SK-N-SH treated with all-trans-retinoic acid at 6 μM for 48 hours (cell line): ENCODE data around the gene SKI.

Source experiments
- ATAC-seq: fragments of 200-7000 bp; cut with Tn5 transposase; 3 replicates; pipeline ENCODE4 v1.9.1; 2020; ENCODE audit warnings: mild to moderate bottlenecking, moderate library complexity
- ARNTL ChIP-seq: fragments of 450-650 bp; formaldehyde crosslinking; IDR thresholded peaks from 2 replicates; pipeline ENCODE4 v1.5.0; 2020; ENCODE audit warnings: low read depth, mild to moderate bottlenecking, moderate library complexity, borderline replicate concordance
- BACH2 ChIP-seq: fragments of 250-450 bp; sonication (Bioruptor Pico); IDR thresholded peaks from 2 replicates; pipeline ENCODE4 v1.9.0; 2021; ENCODE audit warnings: mild to moderate bottlenecking, borderline replicate concordance
- CREB5 ChIP-seq: fragments of 250-450 bp; sonication (Bioruptor Pico); IDR thresholded peaks from 2 replicates; pipeline ENCODE4 v1.5.1; 2020; ENCODE audit warnings: low read depth, mild to moderate bottlenecking, moderate library complexity
- CSDC2 ChIP-seq: fragments of 250-450 bp; sonication (Bioruptor Pico); IDR thresholded peaks from 2 replicates; pipeline ENCODE4 v1.5.0; 2020; ENCODE audit warnings: mild to moderate bottlenecking, moderate library complexity
- CSRNP3 ChIP-seq: fragments of 250-450 bp; sonication (Bioruptor Pico); IDR thresholded peaks from 2 replicates; pipeline ENCODE4 v1.5.1; 2021; ENCODE audit warnings: mild to moderate bottlenecking, moderate library complexity
- ISL1 ChIP-seq: fragments of 250-450 bp; sonication (Bioruptor Pico); IDR thresholded peaks from 2 replicates; pipeline ENCODE4 v2.1.2; 2022; ENCODE audit warnings: mild to moderate bottlenecking, moderate library complexity
- OSR1 ChIP-seq: fragments of 250-450 bp; sonication (Bioruptor Pico); IDR thresholded peaks from 2 replicates; pipeline ENCODE4 v1.8.0; 2022; ENCODE audit warnings: moderate library complexity, mild to moderate bottlenecking, inconsistent platforms
- PATZ1 ChIP-seq: fragments of 250-450 bp; sonication (Bioruptor Pico); IDR thresholded peaks from 2 replicates; pipeline ENCODE4 v1.8.0; 2020; ENCODE audit warnings: mild to moderate bottlenecking, moderate library complexity, borderline replicate concordance
- POU6F1 ChIP-seq: fragments of 250-450 bp; sonication (Bioruptor Pico); IDR thresholded peaks from 2 replicates; pipeline ENCODE4 v1.8.0; 2021; ENCODE audit warnings: low read depth, mild to moderate bottlenecking, moderate library complexity, borderline replicate concordance
- PPARA ChIP-seq: fragments of 250-450 bp; sonication (Bioruptor Pico); IDR thresholded peaks from 2 replicates; pipeline ENCODE4 v1.5.0; 2020; ENCODE audit warnings: mild to moderate bottlenecking, borderline replicate concordance
- RARB ChIP-seq: fragments of 250-450 bp; sonication (Bioruptor Pico); IDR thresholded peaks from 2 replicates; pipeline ENCODE4 v1.8.0; 2021; ENCODE audit warnings: mild to moderate bottlenecking, moderate library complexity
- SNAI2 ChIP-seq: fragments of 250-450 bp; sonication (Bioruptor Pico); IDR thresholded peaks from 2 replicates; pipeline ENCODE4 v1.5.0; 2020; ENCODE audit warnings: mild to moderate bottlenecking, moderate library complexity
- TCF4 ChIP-seq: fragments of 250-450 bp; sonication (Bioruptor Pico); IDR thresholded peaks from 2 replicates; pipeline ENCODE4 v1.8.0; 2021; ENCODE audit warnings: mild to moderate bottlenecking, moderate library complexity, borderline replicate concordance
- TOX ChIP-seq: fragments of 250-450 bp; sonication (Bioruptor Pico); IDR thresholded peaks from 2 replicates; pipeline ENCODE4 v1.8.0; 2021; ENCODE audit warnings: mild to moderate bottlenecking, moderate library complexity, borderline replicate concordance
- ZC3H10 ChIP-seq: fragments of 250-450 bp; sonication (Bioruptor Pico); IDR thresholded peaks from 2 replicates; pipeline ENCODE4 v1.5.1; 2021; ENCODE audit warnings: mild to moderate bottlenecking, moderate library complexity
- ZFP3 ChIP-seq: fragments of 250-450 bp; sonication (Bioruptor Pico); IDR thresholded peaks from 2 replicates; pipeline ENCODE4 v1.5.0; 2020; ENCODE audit warnings: mild to moderate bottlenecking, moderate library complexity
- ZFP30 ChIP-seq: fragments of 450-650 bp; formaldehyde crosslinking; IDR thresholded peaks from 2 replicates; pipeline ENCODE4 v1.5.0; 2022; ENCODE audit warnings: mild to moderate bottlenecking, moderate library complexity
- ZNF565 ChIP-seq: fragments of 450-650 bp; formaldehyde crosslinking; conservative IDR thresholded peaks from 2 replicates; pipeline ENCODE4 v1.5.0; 2020; ENCODE audit warnings: low read depth, mild to moderate bottlenecking, moderate library complexity
- ZNF70 ChIP-seq: fragments of 450-650 bp; formaldehyde crosslinking; IDR thresholded peaks from 2 replicates; pipeline ENCODE4 v1.5.0; 2020; ENCODE audit warnings: mild to moderate bottlenecking, moderate library complexity
- ZNF8 ChIP-seq: fragments of 450-650 bp; formaldehyde crosslinking; IDR thresholded peaks from 2 replicates; pipeline ENCODE4 v1.5.0; 2020; ENCODE audit warnings: mild to moderate bottlenecking, moderate library complexity

Gene SKI

GRCh38 chr1:2180297-2181245 lies 47.5 kb upstream of the SKI start:
- no peak for ATAC-seq
- TF ChIP-seq ISL1 (CRISPR knock-in tag) (no peak), PATZ1 (no peak), CREB5 (CRISPR knock-in tag) (no peak), POU6F1 (CRISPR knock-in tag) (no peak), ZNF565 (CRISPR knock-in tag) (no peak), ZFP30 (CRISPR knock-in tag) (no peak), RARB (CRISPR knock-in tag) (no peak), CSRNP3 (CRISPR knock-in tag) (no peak), PPARA (CRISPR knock-in tag) (no peak), BACH2 (CRISPR knock-in tag) (no peak), ZNF70 (no peak), ZNF8 (CRISPR knock-in tag) (no peak), CSDC2 (no peak), TCF4 (no peak), ZC3H10 (no peak), ZFP3 (no peak)

GRCh38 chr1:2181271-2181670 lies 46.8 kb upstream of the SKI start:
- no peak for ATAC-seq
- TF ChIP-seq BACH2 (CRISPR knock-in tag) (no peak), ZC3H10 (no peak), CREB5 (CRISPR knock-in tag) (no peak), RARB (CRISPR knock-in tag) (no peak), PPARA (CRISPR knock-in tag) (no peak), ZFP30 (CRISPR knock-in tag) (no peak), ZFP3 (no peak)

- no peak for ATAC-seq
Measured at GRCh38 chr1:2181752-2182151, 46.4 kb upstream of the SKI start.

More at GRCh38 chr1:2181752-2182151, 46.4 kb upstream of the SKI start:
- TF ChIP-seq POU6F1 (CRISPR knock-in tag) (no peak), ZFP3 (no peak), SNAI2 (CRISPR knock-in tag) (no peak), ARNTL (CRISPR knock-in tag) (no peak), BACH2 (CRISPR knock-in tag) (no peak), ZNF70 (no peak), OSR1 (CRISPR knock-in tag) (no peak), TOX (CRISPR knock-in tag) (no peak), ZNF565 (CRISPR knock-in tag) (no peak)
